Type B pancreatic cell (in vitro differentiated cells): ENCODE measurements around the gene CHCHD6. TPM values are rescaled to one million over a fixed set of nuclear protein-coding genes. Genes with fewer than 3 reads are reported as not detected.

Source experiments
- DNase-seq: peaks from one replicate; pipeline ENCODE4 v3.0.0; 2021; ENCODE audit warnings: mixed read lengths; ENCODE audit not compliant: unreplicated experiment; ENCODE audit errors: extremely low spot score
- H3K27ac Mint-ChIP-seq: 2 replicates; pipeline ENCODE4 v1.8.0; 2021; ENCODE audit warnings: mild to moderate bottlenecking, mixed read lengths
- H3K27me3 Mint-ChIP-seq: 2 replicates; pipeline ENCODE4 v1.8.0; 2021; ENCODE audit warnings: mixed read lengths
- H3K36me3 Mint-ChIP-seq: 2 replicates; pipeline ENCODE4 v1.8.0; 2021; ENCODE audit warnings: mixed read lengths
- H3K4me1 Mint-ChIP-seq: one replicate; pipeline ENCODE4 v1.8.0; 2021; ENCODE audit warnings: mixed read lengths; ENCODE audit not compliant: unreplicated experiment
- H3K4me3 Mint-ChIP-seq: 2 replicates; pipeline ENCODE4 v1.8.0; 2021; ENCODE audit warnings: mild to moderate bottlenecking, mixed read lengths
- H3K9me3 Mint-ChIP-seq: 2 replicates; pipeline ENCODE4 v1.8.0; 2021; ENCODE audit warnings: mixed read lengths
- total RNA-seq: library from RNA; stranded (reverse); gene quantifications from 2 replicates; pipeline ENCODE4 v1.2.1, GENCODE V29; 2021; ENCODE audit warnings: low replicate concordance
- TF ChIP-seq, protein P1 (sequence below): fragments of 200-600 bp; sonication (generic); conservative IDR thresholded peaks from 2 replicates; pipeline ENCODE4 v1.5.0; 2021; ENCODE audit warnings: antibody characterized with exemption, mild to moderate bottlenecking

Gene CHCHD6
- total RNA-seq, 1 donor from 2014 or later, result 17.5 TPM

DNA sequence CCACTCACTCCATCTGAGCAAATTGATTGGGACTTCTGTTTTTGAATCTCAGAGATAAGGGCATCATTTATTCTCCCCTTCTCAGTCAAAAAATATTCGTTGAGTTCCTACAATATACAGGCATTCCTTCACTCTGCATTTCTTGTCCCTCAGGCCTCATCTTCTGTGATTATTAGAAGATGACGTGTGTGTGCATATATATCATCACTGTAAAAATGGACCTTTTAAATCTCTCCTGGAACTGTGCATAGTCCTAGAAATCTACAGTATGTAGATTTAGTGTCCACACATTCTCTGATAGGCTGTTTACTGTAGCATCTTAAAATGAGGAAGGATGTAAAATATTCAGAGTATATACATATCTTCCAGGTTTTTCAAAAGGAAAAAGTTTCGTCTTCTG lies 235.7 kb downstream of the CHCHD6 start:
- H3K9me3 Mint-ChIP-seq, result no peaks in the 10 kb centered on the region
- peaks cover 8% of the 10 kb centered on the region for H3K4me1 Mint-ChIP-seq
- TF ChIP-seq, protein P1, sequence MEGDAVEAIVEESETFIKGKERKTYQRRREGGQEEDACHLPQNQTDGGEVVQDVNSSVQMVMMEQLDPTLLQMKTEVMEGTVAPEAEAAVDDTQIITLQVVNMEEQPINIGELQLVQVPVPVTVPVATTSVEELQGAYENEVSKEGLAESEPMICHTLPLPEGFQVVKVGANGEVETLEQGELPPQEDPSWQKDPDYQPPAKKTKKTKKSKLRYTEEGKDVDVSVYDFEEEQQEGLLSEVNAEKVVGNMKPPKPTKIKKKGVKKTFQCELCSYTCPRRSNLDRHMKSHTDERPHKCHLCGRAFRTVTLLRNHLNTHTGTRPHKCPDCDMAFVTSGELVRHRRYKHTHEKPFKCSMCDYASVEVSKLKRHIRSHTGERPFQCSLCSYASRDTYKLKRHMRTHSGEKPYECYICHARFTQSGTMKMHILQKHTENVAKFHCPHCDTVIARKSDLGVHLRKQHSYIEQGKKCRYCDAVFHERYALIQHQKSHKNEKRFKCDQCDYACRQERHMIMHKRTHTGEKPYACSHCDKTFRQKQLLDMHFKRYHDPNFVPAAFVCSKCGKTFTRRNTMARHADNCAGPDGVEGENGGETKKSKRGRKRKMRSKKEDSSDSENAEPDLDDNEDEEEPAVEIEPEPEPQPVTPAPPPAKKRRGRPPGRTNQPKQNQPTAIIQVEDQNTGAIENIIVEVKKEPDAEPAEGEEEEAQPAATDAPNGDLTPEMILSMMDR, result no peak
- peaks cover 24% of the 10 kb centered on the region for H3K27me3 Mint-ChIP-seq
- H3K27ac Mint-ChIP-seq, result no peak overlapping the region
- no peak overlapping the region for H3K4me3 Mint-ChIP-seq
- H3K36me3 Mint-ChIP-seq, result no peaks in the 10 kb centered on the region
- no peak for DNase-seq

DNA sequence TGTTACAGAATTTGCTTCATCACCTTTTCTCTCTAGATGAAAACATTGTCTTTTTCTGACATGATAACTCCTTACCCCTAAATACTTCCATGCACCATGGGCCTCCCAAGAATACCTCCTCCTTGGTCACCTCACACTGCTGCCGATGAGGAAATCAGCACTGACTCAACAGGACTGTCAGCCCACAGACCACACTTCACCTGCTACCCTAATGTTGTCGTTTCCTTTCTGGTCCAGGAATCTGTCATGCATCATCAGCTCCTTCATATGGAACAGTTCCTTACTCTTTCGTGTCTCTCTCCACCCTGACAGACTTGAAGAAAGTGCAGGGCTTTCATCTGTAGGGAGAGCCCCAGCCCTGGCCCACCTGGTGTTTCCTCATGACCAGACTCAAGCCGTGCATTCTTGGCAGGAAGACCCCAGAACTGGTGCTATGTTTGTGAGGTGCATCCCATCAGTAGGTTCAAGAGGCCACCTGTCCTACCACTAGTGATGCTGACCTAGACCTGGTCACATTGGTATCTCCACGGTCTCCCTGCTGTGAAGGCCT lies 237.8 kb downstream of the CHCHD6 start:
- no peaks in the 10 kb centered on the region for H3K9me3 Mint-ChIP-seq
- DNase-seq, result no peak
- TF ChIP-seq, protein P1, result no peak
- no peak overlapping the region for H3K4me3 Mint-ChIP-seq
- H3K27ac Mint-ChIP-seq, result no peak overlapping the region
- peaks cover 3% of the 10 kb centered on the region for H3K4me1 Mint-ChIP-seq
- H3K27me3 Mint-ChIP-seq, result peaks cover 17% of the 10 kb centered on the region
- H3K36me3 Mint-ChIP-seq, result no peaks in the 10 kb centered on the region

DNA sequence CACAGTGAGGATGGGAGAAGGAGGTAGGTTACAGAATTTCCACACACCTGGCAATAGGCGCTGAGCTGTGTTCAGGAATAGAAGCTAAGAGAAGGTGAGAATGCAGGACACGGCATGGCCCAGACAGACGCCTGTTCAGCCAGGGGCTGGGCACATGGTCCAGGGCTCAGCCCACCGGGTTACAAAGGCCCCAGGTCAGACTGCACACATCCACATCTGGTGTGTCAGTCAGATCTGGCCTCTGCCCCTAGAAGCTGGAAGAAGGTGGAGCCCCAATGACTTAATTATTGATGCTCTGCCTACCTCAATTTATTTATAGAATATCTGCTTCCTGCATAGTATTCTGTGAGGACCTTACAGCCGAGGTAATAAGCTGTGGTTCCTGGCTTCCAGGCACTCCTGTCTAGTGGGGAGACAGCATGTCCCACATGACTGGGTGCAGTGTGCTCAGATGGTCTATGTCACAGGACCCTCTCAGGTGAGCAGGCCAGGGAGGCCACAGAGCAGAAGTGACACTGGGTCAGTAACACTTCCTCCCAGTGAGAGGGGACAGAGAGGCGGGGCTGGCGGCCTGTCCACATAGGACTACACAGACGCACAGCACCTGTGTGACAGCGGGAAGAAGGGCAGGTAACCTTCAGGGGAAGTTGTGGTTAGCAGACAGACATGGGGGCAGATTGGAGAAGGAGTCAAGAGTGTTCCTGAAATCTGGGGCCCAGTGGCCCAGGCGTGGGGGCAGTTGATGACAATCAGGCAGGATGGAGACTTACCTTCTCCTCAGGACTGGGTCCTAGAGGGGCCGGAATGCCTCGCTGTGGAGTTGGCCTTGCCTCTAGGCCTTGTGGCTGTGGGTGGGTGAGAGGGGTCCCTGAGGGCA lies 240.3 kb downstream of the CHCHD6 start:
- no peak for DNase-seq
- Mint-ChIP-seq H3K4me3 (no peak overlapping the region), H3K9me3 (no peaks in the 10 kb centered on the region), H3K4me1 (peaks cover 3% of the 10 kb centered on the region), H3K27ac (no peak overlapping the region), H3K36me3 (no peaks in the 10 kb centered on the region), H3K27me3 (peaks cover 7% of the 10 kb centered on the region)
- TF ChIP-seq, protein P1, result no peak

- H3K27ac Mint-ChIP-seq, result no peak overlapping the region
- no peak overlapping the region for H3K4me3 Mint-ChIP-seq
- no peak for DNase-seq
- no peaks in the 10 kb centered on the region for H3K9me3 Mint-ChIP-seq
- peaks cover 3% of the 10 kb centered on the region for H3K4me1 Mint-ChIP-seq
- TF ChIP-seq, protein P1, result no peak
- no peaks in the 10 kb centered on the region for H3K36me3 Mint-ChIP-seq
- H3K27me3 Mint-ChIP-seq, result peaks cover 7% of the 10 kb centered on the region
These were observed 241.2 kb downstream of the CHCHD6 start for GRCh38 chr3:126945171-126945721.

DNA sequence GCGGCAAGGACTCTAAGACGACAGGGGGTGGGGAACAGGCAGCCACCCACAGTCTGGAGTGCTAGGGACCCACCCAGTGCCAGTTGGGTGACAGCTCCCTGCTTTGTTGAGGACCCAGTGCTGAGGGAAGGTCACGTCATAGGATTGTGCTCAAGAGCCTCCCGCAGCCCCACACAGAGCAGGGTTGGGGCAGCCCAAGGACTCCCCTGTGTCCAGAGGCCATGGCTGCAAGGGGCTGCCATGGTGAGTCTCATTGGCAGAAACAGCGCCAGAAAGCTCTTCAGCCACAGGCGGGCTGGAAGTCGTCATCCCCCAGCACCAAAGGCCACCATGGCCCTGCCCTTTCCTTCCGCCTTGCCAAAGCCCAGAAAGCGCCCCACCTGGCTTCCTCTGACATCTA lies 241.9 kb downstream of the CHCHD6 start:
- H3K27ac Mint-ChIP-seq, result no peak overlapping the region
- H3K9me3 Mint-ChIP-seq, result no peaks in the 10 kb centered on the region
- no peaks in the 10 kb centered on the region for H3K36me3 Mint-ChIP-seq
- peaks cover 7% of the 10 kb centered on the region for H3K27me3 Mint-ChIP-seq
- H3K4me1 Mint-ChIP-seq, result peaks cover 3% of the 10 kb centered on the region
- H3K4me3 Mint-ChIP-seq, result no peak overlapping the region
- TF ChIP-seq, protein P1, result no peak
- no peak for DNase-seq
